Activated CD4-positive, CD25-positive, alpha-beta regulatory T cell treated with anti-CD3 and anti-CD28 coated beads, Interleukin-2, amount 50 U/mL, for 16 hours (primary cell): ENCODE results near the gene IPP.
A peak's percentile ranks its signal among the peaks of the same experiment; 100 is the strongest.
"Not testable (repeated sequence)": the region's sequence is repeated elsewhere in the genome, so short reads cannot be mapped to it uniquely, and the experiment has no call there.

Experiments
- DNase-seq: peaks from one replicate; pipeline ENCODE4 v3.0.0-alpha.2; 2020; ENCODE audit warnings: low read depth, low spot score

IPP gene

GRCh38 chr1:45739641-45740156 is 10.8 kb downstream of the IPP start:
- not testable (repeated sequence) for DNase-seq

- no peak for DNase-seq
Observed at GRCh38 chr1:45739137-45739536, 11.3 kb downstream of the IPP start.

GRCh38 chr1:45730780-45731319 is 19.6 kb downstream of the IPP start:
- no peak for DNase-seq

- DNase-seq: no peak
Observed at GRCh38 chr1:45730075-45730779, 20.2 kb downstream of the IPP start.

GRCh38 chr1:45726007-45726406 is 24.4 kb downstream of the IPP start:
- not testable (repeated sequence) for DNase-seq

GRCh38 chr1:45723248-45723930 is 27.1 kb downstream of the IPP start:
- no peak for DNase-seq

GRCh38 chr1:45722809-45723208 is 27.6 kb downstream of the IPP start:
- no peak for DNase-seq

GRCh38 chr1:45721207-45721606 is 29.2 kb downstream of the IPP start:
- no peak for DNase-seq

- no peak for DNase-seq
Observed at GRCh38 chr1:45718289-45718688, 32.2 kb downstream of the IPP start.

GRCh38 chr1:45717386-45717785 is 33.1 kb downstream of the IPP start:
- not testable (repeated sequence) for DNase-seq

GRCh38 chr1:45716700-45717099 is 33.8 kb downstream of the IPP start:
- no peak for DNase-seq

GRCh38 chr1:45713711-45714110 is 36.7 kb downstream of the IPP start:
- DNase-seq: no peak

- DNase-seq: no peak
Observed at GRCh38 chr1:45704637-45705036, 45.8 kb downstream of the IPP start.

GRCh38 chr1:45694823-45695222 is 55.6 kb downstream of the IPP start:
- no peak for DNase-seq

GRCh38 chr1:45693811-45694210 is 56.6 kb downstream of the IPP start:
- DNase-seq: not testable (repeated sequence)

- DNase-seq: peak; percentile 66
Observed at GRCh38 chr1:45687754-45688740, 62.4 kb downstream of the IPP start, which contains the start of gene TMEM69. TSS of gene TMEM69 (plus strand) at chr1:45688181. CDS start at chr1:45691069, 2,888 bp downstream.

- peak; percentile 95 for DNase-seq
Observed at GRCh38 chr1:45687014-45687753, 63.3 kb downstream of the IPP start.

- DNase-seq: peak; percentile 97
Observed at GRCh38 chr1:45686288-45687013, 64.0 kb downstream of the IPP start, which contains the start of gene GPBP1L1. TSS of gene GPBP1L1 (minus strand) at chr1:45686533. CDS start at chr1:45659087, 27,446 bp downstream.

GRCh38 chr1:45686015-45686287 is 64.5 kb downstream of the IPP start:
- DNase-seq: peak; percentile 40
